GM21367 (cell line): ENCODE measurements around the gene SMARCD2.

ENCODE experiments used
- ATAC-seq: cut with Tn5 transposase; IDR thresholded peaks from one replicate; pipeline ENCODE4 v1.9.1; 2021; ENCODE audit not compliant: unreplicated experiment

SMARCD2 gene

GRCh38 chr17:63833026-63833740 lies 9.3 kb downstream of the SMARCD2 start:
- ATAC-seq, result no peak

GRCh38 chr17:63832455-63832854 lies 10.0 kb downstream of the SMARCD2 start:
- ATAC-seq, result no peak

- no peak for ATAC-seq
Measured at GRCh38 chr17:63832014-63832413, 10.5 kb downstream of the SMARCD2 start.

GRCh38 chr17:63831505-63831904 lies 11.0 kb downstream of the SMARCD2 start:
- no peak for ATAC-seq

- no peak for ATAC-seq
Measured at GRCh38 chr17:63830904-63831491, 11.5 kb downstream of the SMARCD2 start.

- ATAC-seq, result no peak
Measured at GRCh38 chr17:63830278-63830677, 12.2 kb downstream of the SMARCD2 start.

- ATAC-seq, result no peak
Measured at GRCh38 chr17:63828936-63829335, 13.5 kb downstream of the SMARCD2 start.

- ATAC-seq, result no peak
Measured at GRCh38 chr17:63827801-63828221, 14.7 kb downstream of the SMARCD2 start.

GRCh38 chr17:63827002-63827800 lies 15.3 kb downstream of the SMARCD2 start, which contains the start of the genes FTSJ3 and PSMC5:
Gene FTSJ3 (minus strand): TSS chr17:63827663. CDS start chr17:63826902, 761 bp downstream.
Gene PSMC5 (plus strand): TSS chr17:63827431. CDS start chr17:63827491, 60 bp downstream.
- peak; percentile 75 for ATAC-seq

- ATAC-seq, result no peak
Measured at GRCh38 chr17:63826468-63827001, 15.9 kb downstream of the SMARCD2 start.

GRCh38 chr17:63824362-63824761 lies 18.1 kb downstream of the SMARCD2 start:
- ATAC-seq, result no peak

- ATAC-seq, result no peak
Measured at GRCh38 chr17:63823659-63824331, 18.7 kb downstream of the SMARCD2 start.

GRCh38 chr17:63822537-63822936 lies 19.9 kb downstream of the SMARCD2 start:
- no peak for ATAC-seq

- ATAC-seq, result no peak
Measured at GRCh38 chr17:63821804-63822203, 20.7 kb downstream of the SMARCD2 start.

GRCh38 chr17:63820963-63821561 lies 21.4 kb downstream of the SMARCD2 start:
- no peak for ATAC-seq

GRCh38 chr17:63819585-63820537 lies 22.6 kb downstream of the SMARCD2 start:
- ATAC-seq, result no peak

- ATAC-seq, result no peak
Measured at GRCh38 chr17:63819131-63819530, 23.4 kb downstream of the SMARCD2 start.

- no peak for ATAC-seq
Measured at GRCh38 chr17:63817736-63818385, 24.6 kb downstream of the SMARCD2 start.

GRCh38 chr17:63816669-63817068 lies 25.8 kb downstream of the SMARCD2 start:
- no peak for ATAC-seq
